ENCODE measurements around the gene ZCCHC14.
"Not testable (repeated sequence)": the region's sequence is repeated elsewhere in the genome, so short reads cannot be mapped to it uniquely, and the experiment has no call there.

Gene ZCCHC14

DNA sequence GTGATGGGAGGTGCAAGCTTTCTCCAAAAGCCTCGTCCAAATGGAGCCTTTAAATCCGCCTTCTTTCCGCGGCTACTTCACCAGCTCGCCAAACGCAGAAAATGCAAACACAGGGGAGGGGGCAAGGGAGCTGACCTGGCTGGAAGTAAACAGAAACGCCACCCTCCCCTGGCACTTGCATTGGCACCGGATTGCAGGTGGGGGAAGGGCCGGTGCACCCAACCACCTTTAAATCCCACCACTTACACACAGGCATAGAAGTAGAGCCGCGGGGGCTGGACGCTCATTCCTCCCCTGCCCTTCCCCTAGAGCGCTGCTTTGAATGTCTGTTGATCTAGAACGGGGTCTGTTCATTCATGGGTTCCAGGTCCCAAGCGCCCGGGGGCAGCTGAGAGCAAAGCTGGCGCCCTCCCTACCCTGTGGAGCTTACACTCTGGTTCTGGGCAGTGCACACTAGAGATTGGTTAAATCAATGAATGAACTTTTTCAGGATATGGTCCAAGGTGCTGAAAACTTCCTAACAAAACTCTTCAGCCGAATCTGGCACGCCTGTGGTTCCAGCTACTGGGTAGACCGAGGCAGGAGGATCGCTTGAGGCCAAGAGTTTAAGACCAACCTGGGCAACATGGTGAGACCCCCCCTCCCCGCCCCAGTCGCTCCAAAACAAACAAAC lies 920 bp upstream of the ZCCHC14 start:
- Mint-ChIP-seq H3K4me3 (peak overlapping the region; percentile 82), H3K27ac (no peak overlapping the region), H3K9me3 (no peaks in the 10 kb centered on the region), H3K27me3 (peaks cover 15% of the 10 kb centered on the region), H3K36me3 (ENCODE audit: low read depth) (no peaks in the 10 kb centered on the region), H3K4me1 (ENCODE audit: low read depth) (peaks cover 59% of the 10 kb centered on the region)

DNA sequence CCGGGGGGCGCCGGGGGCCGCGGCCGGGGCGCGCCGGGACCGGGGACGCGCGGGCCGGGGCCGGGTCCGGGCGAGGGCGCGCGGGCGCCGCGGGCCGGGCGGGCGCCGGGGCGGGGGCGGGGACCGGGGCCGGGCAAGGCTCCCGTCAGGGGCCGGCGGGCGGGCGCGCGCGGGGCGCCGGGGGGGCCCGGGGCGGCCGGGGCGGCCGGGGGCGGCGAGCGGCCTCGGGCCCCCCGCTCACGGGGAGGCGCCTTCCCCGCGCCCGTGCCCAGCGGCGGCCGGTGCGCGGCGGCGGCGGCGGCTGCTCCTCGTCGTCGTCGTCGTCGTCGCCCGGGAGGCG lies 563 bp downstream of the ZCCHC14 start:
- Mint-ChIP-seq H3K27ac (no peak overlapping the region), H3K36me3 (ENCODE audit: low read depth) (no peaks in the 10 kb centered on the region), H3K27me3 (peaks cover 9% of the 10 kb centered on the region), H3K4me3 (no peak overlapping the region), H3K4me1 (ENCODE audit: low read depth) (peaks cover 63% of the 10 kb centered on the region), H3K9me3 (no peaks in the 10 kb centered on the region)

DNA sequence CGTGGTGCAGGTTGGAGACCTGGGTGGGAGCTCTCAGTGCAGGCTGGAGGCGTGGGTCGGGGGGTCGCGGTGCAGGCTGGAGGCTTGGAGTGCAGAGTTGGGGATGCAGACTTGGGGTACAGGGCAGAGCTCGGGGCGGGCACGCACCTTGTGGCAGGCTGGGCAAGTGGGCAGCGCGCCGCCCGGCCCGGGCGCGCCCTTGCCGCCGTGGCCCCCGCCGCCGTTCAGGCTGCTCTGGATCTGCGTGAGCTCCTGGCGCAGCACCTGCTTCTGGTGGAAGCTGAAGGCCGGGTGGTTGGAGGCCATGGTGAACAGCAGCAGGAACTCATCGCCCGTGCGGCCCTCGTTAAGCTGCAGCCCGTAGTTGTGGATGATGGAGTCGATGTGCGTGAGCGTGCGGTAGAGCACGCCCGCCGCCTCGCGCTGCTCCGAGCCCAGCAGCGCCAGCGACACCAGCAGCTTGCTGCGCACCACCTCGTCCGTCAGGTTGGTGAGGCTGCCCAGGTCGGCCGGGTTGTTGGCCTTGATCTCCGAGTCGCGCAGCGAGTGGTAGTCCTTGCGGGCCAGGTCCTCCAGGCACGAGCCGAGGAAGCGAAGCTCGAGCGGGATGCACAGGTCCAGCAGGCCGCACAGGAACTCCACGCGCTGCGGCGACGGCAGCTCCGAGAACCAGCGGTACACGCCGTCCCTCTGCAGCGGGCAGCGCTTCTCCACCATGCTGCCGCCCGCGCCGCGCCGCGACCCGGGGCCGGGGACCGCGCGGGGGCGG lies 1.1 kb downstream of the ZCCHC14 start:
- Mint-ChIP-seq H3K36me3 (ENCODE audit: low read depth) (no peaks in the 10 kb centered on the region), H3K9me3 (no peaks in the 10 kb centered on the region), H3K4me1 (ENCODE audit: low read depth) (peaks cover 63% of the 10 kb centered on the region), H3K4me3 (peak overlapping the region; percentile 83), H3K27me3 (peaks cover 9% of the 10 kb centered on the region), H3K27ac (peak overlapping the region; percentile 75)

DNA sequence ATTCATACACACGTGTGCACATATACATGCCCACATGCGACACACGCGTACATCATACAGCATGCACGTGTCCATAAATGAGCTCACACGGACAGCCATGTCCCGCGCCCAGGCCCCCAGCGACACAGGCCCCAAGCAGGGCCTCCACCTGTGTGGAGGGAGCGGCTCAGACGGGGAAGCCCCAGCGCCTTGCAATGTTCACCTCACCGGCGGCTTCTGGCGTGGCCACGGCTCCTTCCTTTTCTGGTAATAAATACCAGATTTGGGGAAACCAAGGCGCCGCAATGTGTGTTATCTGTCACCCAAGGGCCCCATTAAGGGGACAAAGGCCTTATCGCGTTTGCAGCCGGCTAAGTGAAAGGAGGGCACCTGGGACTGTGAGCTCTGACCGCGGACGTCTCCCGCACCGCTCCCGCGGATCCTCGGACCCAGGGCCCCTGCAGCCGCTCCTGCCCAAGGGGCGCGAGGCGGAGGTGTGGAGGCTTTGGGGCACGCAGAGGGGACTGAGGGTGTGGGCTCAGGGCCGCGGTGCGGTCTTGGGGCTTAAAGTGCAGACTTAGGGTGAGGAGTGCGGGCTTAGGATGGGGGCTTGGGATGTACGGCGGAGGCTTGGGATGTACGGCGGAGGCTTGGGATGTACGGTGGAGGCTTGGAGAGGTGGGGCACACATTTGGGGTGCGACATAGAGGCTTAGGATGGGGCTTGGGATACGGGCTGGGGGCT lies 1.9 kb downstream of the ZCCHC14 start:
- Mint-ChIP-seq H3K4me1 (ENCODE audit: low read depth) (peaks cover 63% of the 10 kb centered on the region), H3K4me3 (peak overlapping the region; percentile 83), H3K27ac (peak overlapping the region; percentile 81)
- not testable (repeated sequence) for H3K36me3 Mint-ChIP-seq (ENCODE audit: low read depth); H3K27me3 Mint-ChIP-seq; H3K9me3 Mint-ChIP-seq

DNA sequence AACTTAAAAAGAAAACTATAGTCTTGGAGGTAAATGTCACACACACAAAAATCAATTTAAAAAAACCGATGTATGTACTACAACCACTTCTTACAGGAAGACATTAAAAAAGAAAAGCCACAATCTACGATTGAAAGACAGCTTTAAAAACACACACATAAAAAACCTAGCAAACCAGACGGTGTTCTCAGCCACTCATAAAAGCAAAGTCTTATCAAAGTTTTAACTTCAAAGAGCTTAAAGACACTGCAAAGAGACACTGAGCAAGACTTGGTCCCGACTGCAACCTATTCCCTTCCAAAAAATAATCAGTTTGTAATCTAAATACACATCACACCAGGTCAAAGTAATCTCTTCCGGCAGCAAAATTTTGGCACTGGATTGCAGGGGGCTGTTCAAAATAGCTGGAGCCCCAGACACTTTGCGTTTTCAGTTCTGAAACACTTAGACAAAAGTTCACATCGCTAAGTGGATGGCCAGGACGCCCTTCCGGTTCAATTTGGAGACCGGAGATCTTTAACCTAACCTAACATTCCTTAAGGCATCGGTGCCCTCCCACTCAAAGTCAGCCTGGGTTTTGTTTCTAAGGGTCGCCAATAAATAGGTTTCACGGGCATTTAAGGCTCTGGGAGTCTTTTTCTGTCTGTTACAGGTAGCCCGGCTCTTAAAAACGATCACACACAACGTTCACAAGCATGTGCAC lies 2.6 kb downstream of the ZCCHC14 start:
- peaks cover 65% of the 10 kb centered on the region for H3K4me1 Mint-ChIP-seq (ENCODE audit: low read depth)
- H3K27ac Mint-ChIP-seq: peak overlapping the region; percentile 81
- H3K4me3 Mint-ChIP-seq: peak overlapping the region; percentile 83
- no peaks in the 10 kb centered on the region for H3K36me3 Mint-ChIP-seq (ENCODE audit: low read depth)
- no peaks in the 10 kb centered on the region for H3K9me3 Mint-ChIP-seq
- H3K27me3 Mint-ChIP-seq: peaks cover 7% of the 10 kb centered on the region

DNA sequence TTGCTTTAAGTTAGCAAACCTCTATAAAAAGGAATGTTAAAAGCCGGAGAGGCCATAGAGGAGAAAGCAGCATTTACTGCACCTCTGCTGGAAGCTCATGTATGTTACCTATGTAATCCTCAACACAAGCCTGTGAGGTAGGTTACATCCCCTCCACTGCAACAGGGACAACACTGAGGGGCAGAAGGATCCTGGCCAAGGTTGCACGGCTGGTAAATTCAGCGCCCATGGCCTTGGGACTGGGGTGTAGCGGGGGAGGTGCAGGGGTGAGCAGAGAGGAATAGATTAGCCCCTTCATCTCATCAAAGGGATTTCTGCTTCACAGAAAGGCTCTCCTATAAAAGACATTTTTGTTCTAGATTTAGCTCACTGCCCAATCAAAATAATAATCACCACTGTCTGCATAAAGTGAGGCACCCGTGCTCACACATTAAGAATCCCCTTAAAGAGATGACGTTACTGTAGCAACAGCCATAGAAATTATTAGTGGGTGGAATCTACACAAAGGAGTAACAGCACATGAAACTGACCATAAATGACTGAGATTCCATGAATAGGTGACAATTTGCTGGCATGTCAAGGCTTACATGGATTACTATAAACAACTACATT lies 3.3 kb downstream of the ZCCHC14 start:
- Mint-ChIP-seq H3K4me1 (ENCODE audit: low read depth) (peaks cover 67% of the 10 kb centered on the region), H3K27me3 (peaks cover 4% of the 10 kb centered on the region), H3K36me3 (ENCODE audit: low read depth) (peaks cover 3% of the 10 kb centered on the region), H3K9me3 (no peaks in the 10 kb centered on the region), H3K27ac (no peak overlapping the region), H3K4me3 (peak overlapping the region; percentile 83)

DNA sequence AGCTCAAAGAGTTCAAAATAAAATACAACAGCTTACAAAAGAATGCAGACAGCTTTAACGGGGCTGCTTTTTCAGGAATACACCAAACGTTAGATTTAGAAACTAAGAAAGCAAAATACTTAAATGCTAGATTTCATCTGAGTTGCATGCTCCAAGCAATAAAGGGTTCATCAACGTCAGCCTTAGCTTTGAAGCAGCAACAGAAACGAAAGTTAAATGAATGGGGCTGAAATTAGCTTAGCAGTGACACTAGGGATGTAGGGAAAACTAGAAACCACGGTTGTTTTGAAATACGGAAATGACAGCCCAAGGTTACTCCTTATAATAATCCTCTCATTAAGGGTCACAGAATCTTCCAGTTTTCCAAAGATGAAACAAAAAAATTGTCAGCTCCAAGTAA lies 3.9 kb downstream of the ZCCHC14 start:
- not testable (repeated sequence) for H3K27me3 Mint-ChIP-seq; H3K9me3 Mint-ChIP-seq; H3K36me3 Mint-ChIP-seq (ENCODE audit: low read depth); H3K27ac Mint-ChIP-seq
- Mint-ChIP-seq H3K4me1 (ENCODE audit: low read depth) (peaks cover 73% of the 10 kb centered on the region), H3K4me3 (peak overlapping the region; percentile 83)

DNA sequence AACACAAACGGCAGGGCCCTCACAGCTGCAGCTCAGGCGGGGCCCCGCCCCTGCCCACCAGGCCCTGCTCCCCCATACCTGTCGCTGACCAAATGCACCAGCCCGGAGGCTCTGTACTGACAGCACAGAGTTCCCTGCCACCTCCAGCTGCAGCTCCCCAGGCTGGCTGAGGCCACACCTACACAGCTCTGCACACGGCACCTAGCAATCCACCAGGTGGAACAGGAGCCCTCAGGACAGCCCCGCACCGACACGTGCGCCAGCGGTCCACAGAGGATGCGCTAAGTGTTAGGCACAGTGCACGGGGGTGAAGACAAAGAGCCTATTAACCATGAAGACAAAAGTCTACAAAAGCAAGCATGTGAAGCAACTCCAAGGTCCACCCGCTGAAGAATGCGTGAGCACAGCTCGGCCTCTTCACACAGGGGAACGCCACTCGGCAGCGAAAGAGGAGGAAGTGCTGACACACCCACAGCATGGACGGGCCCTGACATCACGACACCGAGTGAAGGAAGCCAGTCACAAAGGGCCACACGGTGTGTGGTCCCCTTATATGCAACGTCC lies 5.4 kb downstream of the ZCCHC14 start:
- Mint-ChIP-seq H3K27ac (no peak overlapping the region), H3K27me3 (no peaks in the 10 kb centered on the region), H3K9me3 (no peaks in the 10 kb centered on the region), H3K4me1 (ENCODE audit: low read depth) (peaks cover 75% of the 10 kb centered on the region), H3K36me3 (ENCODE audit: low read depth) (peaks cover 5% of the 10 kb centered on the region), H3K4me3 (peak overlapping the region; percentile 33)

DNA sequence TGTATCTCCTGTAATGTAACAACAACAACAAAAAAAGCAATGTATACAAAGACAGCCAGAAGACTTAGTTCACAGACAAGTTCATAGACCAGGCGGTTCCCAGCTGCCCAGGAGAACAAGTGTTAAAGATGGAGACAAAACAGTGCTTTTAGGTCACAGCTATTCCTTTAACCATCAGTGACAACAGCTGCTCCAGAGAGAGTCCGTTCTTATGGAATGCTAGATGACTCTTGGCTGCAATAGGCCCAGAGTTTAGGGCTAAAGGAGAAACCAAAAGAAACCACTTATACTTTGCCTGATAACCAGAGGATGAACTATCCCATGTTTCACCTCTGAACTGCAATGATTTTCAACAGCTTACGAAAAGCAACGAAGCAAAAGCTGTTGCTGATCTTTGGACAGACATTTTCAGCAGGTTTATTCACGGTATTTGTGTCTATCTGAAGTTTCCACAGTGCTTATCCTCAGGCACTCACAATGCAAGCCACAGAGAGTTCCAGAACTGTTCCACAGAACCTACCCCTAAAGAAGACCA lies 6.0 kb downstream of the ZCCHC14 start:
- Mint-ChIP-seq H3K9me3 (no peaks in the 10 kb centered on the region), H3K4me3 (no peak overlapping the region), H3K4me1 (ENCODE audit: low read depth) (peaks cover 81% of the 10 kb centered on the region), H3K27me3 (no peaks in the 10 kb centered on the region), H3K27ac (no peak overlapping the region), H3K36me3 (ENCODE audit: low read depth) (peaks cover 5% of the 10 kb centered on the region)

DNA sequence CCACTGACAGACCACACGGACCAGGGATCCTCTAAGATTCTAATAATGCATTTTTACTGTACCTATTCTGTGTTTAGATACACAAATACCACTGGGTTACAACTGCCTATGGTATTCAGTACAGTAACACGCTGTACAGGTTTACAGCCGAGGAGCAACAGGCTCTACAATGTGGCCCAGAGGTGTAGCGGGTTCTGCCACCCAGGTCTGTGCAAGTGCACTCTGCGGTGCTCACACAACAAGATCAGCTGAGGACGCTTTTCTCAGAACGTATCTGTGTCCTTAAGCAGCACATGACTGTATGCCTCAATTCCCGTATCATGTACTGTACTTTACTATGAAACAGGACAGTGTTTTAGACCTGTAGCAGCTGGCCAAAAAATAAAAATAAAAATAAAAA lies 6.5 kb downstream of the ZCCHC14 start:
- Mint-ChIP-seq H3K27ac (peak overlapping the region; percentile 81), H3K4me1 (ENCODE audit: low read depth) (peaks cover 82% of the 10 kb centered on the region), H3K36me3 (ENCODE audit: low read depth) (peaks cover 5% of the 10 kb centered on the region), H3K9me3 (no peaks in the 10 kb centered on the region), H3K4me3 (no peak overlapping the region), H3K27me3 (no peaks in the 10 kb centered on the region)

DNA sequence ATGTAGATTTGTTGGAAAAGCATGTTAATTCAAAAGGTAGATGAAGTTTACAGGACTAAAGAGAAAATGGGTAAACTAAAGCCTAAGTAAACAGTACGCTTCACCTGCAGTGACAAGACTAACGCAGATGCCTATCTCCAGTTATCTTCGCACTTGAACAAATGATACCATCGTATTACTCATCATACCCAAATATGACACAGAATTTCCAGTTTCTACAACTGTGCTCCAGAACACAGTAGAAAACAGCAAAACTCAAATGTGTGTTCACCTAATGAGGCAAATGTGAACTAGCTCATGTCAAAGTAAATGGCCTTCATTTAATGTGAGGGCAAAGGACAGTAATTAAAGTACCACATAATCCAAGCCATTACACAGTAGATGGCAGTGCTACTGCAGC lies 7.0 kb downstream of the ZCCHC14 start:
- Mint-ChIP-seq H3K27ac (peak overlapping the region; percentile 81), H3K4me1 (ENCODE audit: low read depth) (peaks cover 79% of the 10 kb centered on the region), H3K4me3 (peak overlapping the region; percentile 21)
- H3K9me3 Mint-ChIP-seq; H3K36me3 Mint-ChIP-seq (ENCODE audit: low read depth); H3K27me3 Mint-ChIP-seq: not testable (repeated sequence)

DNA sequence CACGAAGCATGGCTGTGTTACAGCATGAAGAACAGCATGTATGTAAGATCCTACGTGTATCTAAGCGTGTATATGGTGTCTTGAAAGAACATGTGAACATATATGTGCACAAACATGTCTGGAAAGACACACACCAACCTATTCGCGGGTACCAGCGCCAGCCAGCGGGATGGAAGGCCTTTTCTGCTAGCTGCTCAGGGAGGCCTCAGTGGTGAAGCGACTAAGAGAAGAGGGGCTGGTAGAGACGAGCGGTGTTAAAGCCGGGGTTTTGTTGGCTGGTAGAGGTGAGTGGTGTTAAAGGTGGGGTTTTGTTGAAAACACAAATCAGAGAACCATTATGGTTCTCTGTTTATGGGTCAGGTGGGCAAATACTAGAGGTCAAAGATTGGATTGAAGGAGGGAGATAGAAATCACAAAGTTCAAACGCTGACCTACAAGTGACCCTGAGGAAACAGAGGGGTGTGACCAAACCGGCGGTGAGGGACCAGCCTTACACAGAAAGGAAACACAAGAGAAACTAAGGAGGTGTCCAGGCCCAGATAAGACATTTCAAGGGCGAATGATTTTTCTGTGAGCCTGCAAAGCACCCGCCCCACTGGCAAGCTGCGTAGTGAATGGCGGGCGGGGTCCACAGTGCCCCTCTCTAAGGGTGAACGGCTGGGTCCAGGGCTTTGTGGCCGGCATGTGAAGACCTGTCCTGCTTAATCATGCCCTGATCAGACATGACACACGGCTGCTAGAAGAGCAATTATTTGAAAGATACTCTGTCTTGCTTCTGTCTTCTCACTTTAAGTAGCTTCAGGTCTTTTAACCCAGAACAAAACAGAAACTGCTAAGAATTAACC lies 8.1 kb downstream of the ZCCHC14 start:
- H3K9me3 Mint-ChIP-seq: no peaks in the 10 kb centered on the region
- H3K27ac Mint-ChIP-seq: peak overlapping the region; percentile 3
- H3K4me1 Mint-ChIP-seq (ENCODE audit: low read depth): peaks cover 68% of the 10 kb centered on the region

DNA sequence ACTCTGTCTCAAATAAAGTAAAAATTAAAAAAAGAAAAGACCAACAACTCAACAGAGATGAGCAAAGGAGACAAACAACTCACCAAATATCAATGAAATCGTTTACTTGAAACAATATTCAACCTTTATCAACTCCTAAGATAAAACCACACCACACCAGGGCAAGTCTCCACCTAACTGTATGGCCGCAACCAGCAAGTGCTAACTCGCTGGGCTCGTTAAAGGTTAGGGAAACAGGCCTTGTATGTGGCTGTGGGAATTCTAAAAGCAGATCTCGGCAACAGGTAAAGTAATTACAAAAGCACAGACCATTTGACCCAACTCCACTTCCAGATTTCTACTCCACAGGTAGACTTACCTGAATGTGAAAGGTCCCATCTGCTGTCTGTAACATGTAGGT lies 9.3 kb downstream of the ZCCHC14 start:
- Mint-ChIP-seq H3K27ac (no peak overlapping the region), H3K27me3 (no peaks in the 10 kb centered on the region), H3K36me3 (ENCODE audit: low read depth) (peaks cover 9% of the 10 kb centered on the region), H3K9me3 (no peaks in the 10 kb centered on the region), H3K4me1 (ENCODE audit: low read depth) (peaks cover 60% of the 10 kb centered on the region), H3K4me3 (no peak overlapping the region)

More for the DNA sequence above, 8.1 kb downstream of the ZCCHC14 start:
- Mint-ChIP-seq H3K36me3 (ENCODE audit: low read depth) (peaks cover 5% of the 10 kb centered on the region), H3K27me3 (no peaks in the 10 kb centered on the region), H3K4me3 (no peak overlapping the region)
